ENCODE data around the gene DNMT3A.

Gene DNMT3A

GRCh38 chr2:25236736-25237135 is 105.0 kb downstream of the DNMT3A start:
- TF ChIP-seq REST (IDR thresholded peaks at IDR 0.05; ENCODE audit: insufficient read depth in 1 of 2, low read depth in 2 of 2, low read length in 2 of 2) (no peak), FOXP2 (optimal IDR thresholded peaks at IDR 0.05; ENCODE audit: borderline replicate concordance, extremely low read depth, extremely low read length, insufficient read depth) (no peak), SIN3A (IDR thresholded peaks at IDR 0.05; ENCODE audit: borderline replicate concordance, insufficient read depth, low read length) (no peak), TAF1 (IDR thresholded peaks at IDR 0.05; ENCODE audit: borderline replicate concordance, insufficient read depth, low read length) (no peak), POLR2AphosphoS5 (IDR thresholded peaks at IDR 0.05; ENCODE audit: low read depth, low read length) (no peak)

GRCh38 chr2:25234738-25235137 is 107.0 kb downstream of the DNMT3A start:
- TF ChIP-seq POLR2AphosphoS5 (IDR thresholded peaks at IDR 0.05; ENCODE audit: low read depth, low read length): no peak
- no peak for TF ChIP-seq FOXP2 (optimal IDR thresholded peaks at IDR 0.05; ENCODE audit: borderline replicate concordance, extremely low read depth, extremely low read length, insufficient read depth)

- TF ChIP-seq REST (IDR thresholded peaks at IDR 0.05; ENCODE audit: insufficient read depth in 1 of 2, low read depth in 2 of 2, low read length in 2 of 2) (no peak), POLR2AphosphoS5 (IDR thresholded peaks at IDR 0.05; ENCODE audit: low read depth, low read length) (no peak), FOXP2 (optimal IDR thresholded peaks at IDR 0.05; ENCODE audit: borderline replicate concordance, extremely low read depth, extremely low read length, insufficient read depth) (no peak), TAF1 (IDR thresholded peaks at IDR 0.05; ENCODE audit: borderline replicate concordance, insufficient read depth, low read length) (no peak), SIN3A (IDR thresholded peaks at IDR 0.05; ENCODE audit: borderline replicate concordance, insufficient read depth, low read length) (no peak)
These were observed 107.7 kb downstream of the DNMT3A start for GRCh38 chr2:25233916-25234605.

- TF ChIP-seq FOXP2 (optimal IDR thresholded peaks at IDR 0.05; ENCODE audit: borderline replicate concordance, extremely low read depth, extremely low read length, insufficient read depth) (no peak), TAF1 (IDR thresholded peaks at IDR 0.05; ENCODE audit: borderline replicate concordance, insufficient read depth, low read length) (no peak), REST (IDR thresholded peaks at IDR 0.05; ENCODE audit: insufficient read depth in 1 of 2, low read depth in 2 of 2, low read length in 2 of 2) (no peak), POLR2AphosphoS5 (IDR thresholded peaks at IDR 0.05; ENCODE audit: low read depth, low read length) (no peak), SIN3A (IDR thresholded peaks at IDR 0.05; ENCODE audit: borderline replicate concordance, insufficient read depth, low read length) (no peak)
These were observed 109.4 kb downstream of the DNMT3A start for GRCh38 chr2:25232248-25232825.

GRCh38 chr2:25230948-25231311 is 110.8 kb downstream of the DNMT3A start:
- no peak for TF ChIP-seq SIN3A (IDR thresholded peaks at IDR 0.05; ENCODE audit: borderline replicate concordance, insufficient read depth, low read length)
- no peak for TF ChIP-seq POLR2AphosphoS5 (IDR thresholded peaks at IDR 0.05; ENCODE audit: low read depth, low read length)
- no peak for TF ChIP-seq FOXP2 (optimal IDR thresholded peaks at IDR 0.05; ENCODE audit: borderline replicate concordance, extremely low read depth, extremely low read length, insufficient read depth)
- TF ChIP-seq REST (IDR thresholded peaks at IDR 0.05; ENCODE audit: insufficient read depth in 1 of 2, low read depth in 2 of 2, low read length in 2 of 2): no peak
- TF ChIP-seq TAF1 (IDR thresholded peaks at IDR 0.05; ENCODE audit: borderline replicate concordance, insufficient read depth, low read length): no peak
